Trophoblast cell (in vitro differentiated cells and primary cell): ENCODE data around the gene MFSD11.
A peak's percentile ranks its signal among the peaks of the same experiment; 100 is the strongest.
"Not testable (repeated sequence)": the region's sequence is repeated elsewhere in the genome, so short reads cannot be mapped to it uniquely, and the experiment has no call there.

Source experiments
- DNase-seq, 2 donors: peaks; one replicate each; pipeline ENCODE4 v3.0.0-alpha.2; 2016
- H2AFZ ChIP-seq: 2 replicates; pipeline ENCODE4 v1.6.1; 2013; ENCODE audit warnings: low read length, moderate library complexity, mild to moderate bottlenecking; ENCODE audit not compliant: insufficient read depth, poor library complexity
- H2AK5ac ChIP-seq: 2 replicates; pipeline ENCODE4 v1.6.1; 2013; ENCODE audit warnings: mild to moderate bottlenecking, low read length
- H2BK120ac ChIP-seq: 2 replicates; pipeline ENCODE4 v1.6.1; 2013; ENCODE audit warnings: low read length, mild to moderate bottlenecking, moderate library complexity; ENCODE audit not compliant: insufficient read depth, poor library complexity
- H2BK12ac ChIP-seq: 2 replicates; pipeline ENCODE4 v1.6.1; 2013; ENCODE audit warnings: mild to moderate bottlenecking, low read length, moderate library complexity
- H2BK5ac ChIP-seq: 2 replicates; pipeline ENCODE4 v1.6.1; 2013; ENCODE audit warnings: low read length, low read depth, moderate library complexity, mild to moderate bottlenecking; ENCODE audit not compliant: poor library complexity
- H3K14ac ChIP-seq: 2 replicates; pipeline ENCODE4 v1.6.1; 2013; ENCODE audit warnings: mild to moderate bottlenecking, low read length
- H3K18ac ChIP-seq: 2 replicates; pipeline ENCODE4 v1.6.1; 2013; ENCODE audit warnings: mild to moderate bottlenecking, low read length
- H3K23ac ChIP-seq: 2 replicates; pipeline ENCODE4 v1.6.1; 2013; ENCODE audit warnings: low read length
- H3K27ac ChIP-seq: 2 replicates; pipeline ENCODE4 v1.5.1; 2013; ENCODE audit warnings: low read depth, mild to moderate bottlenecking, inconsistent platforms, low read length, moderate library complexity
- H3K27me3 ChIP-seq: 2 replicates; pipeline ENCODE4 v1.6.1; 2013; ENCODE audit warnings: inconsistent platforms, mild to moderate bottlenecking, low read length, moderate library complexity; ENCODE audit not compliant: insufficient read depth
- H3K36me3 ChIP-seq, 2 experiments: 1 replicate in 1 of 2; 2 replicates in 1 of 2; pipeline ENCODE4 v1.6.1; 2013; ENCODE audit warnings: low read length in 2 of 2, mild to moderate bottlenecking in 2 of 2, moderate library complexity in 1 of 2; ENCODE audit not compliant: insufficient read depth in 2 of 2, control insufficient read depth in 1 of 2
- H3K4ac ChIP-seq: 2 replicates; pipeline ENCODE4 v1.6.1; 2013; ENCODE audit warnings: low read depth, mild to moderate bottlenecking, low read length, moderate library complexity
- H3K4me1 ChIP-seq, 2 experiments: 1 replicate in 1 of 2; 2 replicates in 1 of 2; pipeline ENCODE4 v1.6.1; 2013; ENCODE audit warnings: low read length in 2 of 2, mild to moderate bottlenecking in 2 of 2, moderate library complexity in 1 of 2; ENCODE audit not compliant: insufficient read depth in 2 of 2, control insufficient read depth in 1 of 2
- H3K4me2 ChIP-seq: 2 replicates; pipeline ENCODE4 v1.6.1; 2013; ENCODE audit warnings: inconsistent platforms, mild to moderate bottlenecking, low read length, moderate library complexity
- H3K4me3 ChIP-seq: 2 replicates; pipeline ENCODE4 v1.5.1; 2013; ENCODE audit warnings: mild to moderate bottlenecking, low read depth, low read length, inconsistent platforms
- H3K79me1 ChIP-seq: one replicate; pipeline ENCODE4 v1.6.1; 2013; ENCODE audit warnings: low read length
- H3K79me2 ChIP-seq: 2 replicates; pipeline ENCODE4 v1.6.1; 2013; ENCODE audit warnings: low read length, mild to moderate bottlenecking; ENCODE audit not compliant: control insufficient read depth, insufficient read depth, poor library complexity
- H3K9ac ChIP-seq: 2 replicates; pipeline ENCODE4 v1.6.1; 2013; ENCODE audit warnings: mild to moderate bottlenecking, low read length
- H3K9me3 ChIP-seq: 2 replicates; pipeline ENCODE4 v1.6.1; 2013; ENCODE audit warnings: low read depth, mild to moderate bottlenecking, control low read depth, inconsistent platforms, low read length; ENCODE audit not compliant: insufficient read depth
- H4K12ac ChIP-seq: 2 replicates; pipeline ENCODE4 v1.6.1; 2013; ENCODE audit warnings: low read depth, mild to moderate bottlenecking, low read length, moderate library complexity
- H4K8ac ChIP-seq: 2 replicates; pipeline ENCODE4 v1.6.1; 2013; ENCODE audit warnings: low read depth, mild to moderate bottlenecking, low read length, moderate library complexity
- H4K91ac ChIP-seq: one replicate; pipeline ENCODE4 v1.6.1; 2013; ENCODE audit warnings: low read depth, mild to moderate bottlenecking, low read length, moderate library complexity
- WGBS: extraction: QIAGEN DNeasy Blood & Tissue Kit; methylation state at CpG from one replicate; pipeline ENCODE4 v1.1.7; 2013; ENCODE audit warnings: missing lambda C conversion rate; ENCODE audit not compliant: insufficient read length, insufficient coverage; ENCODE audit errors: extremely low coverage; 5-methylcytosine and 5-hydroxymethylcytosine counted together

MFSD11 gene

DNA sequence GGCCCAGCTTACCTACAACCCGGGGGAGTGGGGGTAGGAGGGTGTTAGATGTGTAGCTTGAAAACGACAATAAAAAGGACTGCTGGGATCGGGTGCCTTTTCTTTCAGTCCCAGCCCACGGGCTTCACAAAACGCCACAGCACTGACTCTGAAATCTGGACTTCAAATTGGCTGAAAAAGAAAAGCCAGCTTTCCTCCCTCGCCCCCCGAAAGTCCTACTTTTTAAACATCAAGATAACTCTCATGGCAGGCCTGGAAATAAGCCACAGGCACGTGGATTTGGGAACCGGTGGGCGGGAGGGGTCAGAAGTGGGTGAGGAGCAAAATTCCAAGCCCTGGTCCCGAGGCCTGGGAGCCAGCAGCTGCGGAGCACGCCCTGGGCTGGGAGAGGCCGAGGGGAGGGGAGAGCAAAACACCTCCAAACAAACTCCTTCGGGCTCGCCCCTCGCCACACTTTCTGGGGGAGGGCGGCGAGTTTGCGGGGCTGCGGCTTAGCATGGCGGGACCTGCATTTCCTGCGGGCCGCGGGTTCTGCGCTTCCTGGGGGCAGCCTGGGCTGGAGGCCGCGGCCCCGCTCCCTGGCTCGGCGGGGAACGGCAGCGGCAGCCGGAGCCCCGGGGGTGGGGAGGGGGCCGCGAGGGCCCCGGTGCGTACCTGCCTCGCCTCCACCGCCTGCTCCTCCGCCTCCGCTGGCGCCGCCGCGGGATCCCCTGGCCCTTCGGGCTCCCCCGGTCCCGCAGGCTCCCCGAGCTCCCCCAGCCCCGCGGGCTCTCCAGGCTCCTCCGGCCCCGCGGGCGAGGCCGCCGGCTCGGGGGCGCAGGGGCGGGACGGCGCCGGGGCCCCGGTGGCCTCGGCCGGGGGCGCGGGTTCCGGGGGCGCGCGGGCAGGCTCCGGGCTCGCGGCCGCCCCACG, 27.7 kb upstream of the MFSD11 start:
- H3K27me3 ChIP-seq, H3K23ac ChIP-seq, DNase-seq, H3K79me2 ChIP-seq, H2AFZ ChIP-seq, H3K36me3 ChIP-seq, H3K9me3 ChIP-seq, H2AK5ac ChIP-seq: not testable (repeated sequence)
- peak overlapping the region; percentile 7 for H2BK5ac ChIP-seq
- peaks cover 18 to 26% of the 10 kb centered on the region in 2 experiments for H3K4me1 ChIP-seq
- H3K4me2 ChIP-seq: peak overlapping the region; percentile 63
- H4K8ac ChIP-seq: peak overlapping the region; percentile 70
- H3K79me1 ChIP-seq: peaks cover 10% of the 10 kb centered on the region
- peak overlapping the region; percentile 61 for H2BK120ac ChIP-seq
- H3K9ac ChIP-seq: peak overlapping the region; percentile 59
- H2BK12ac ChIP-seq: peak overlapping the region; percentile 63
- H3K4ac ChIP-seq: peak overlapping the region; percentile 24
- peak overlapping the region; percentile 77 for H3K4me3 ChIP-seq
- H3K14ac ChIP-seq: peak overlapping the region; percentile 10
- no CpG with 5 or more reads among the region's 79 CpGs for WGBS
- peak overlapping the region; percentile 46 for H4K12ac ChIP-seq
- H3K27ac ChIP-seq: peak overlapping the region; percentile 52
- peak overlapping the region; percentile 75 for H4K91ac ChIP-seq
- peak overlapping the region; percentile 78 for H3K18ac ChIP-seq

GRCh38 chr17:76710863-76711611, 26.9 kb upstream of the MFSD11 start, which contains the start of gene MXRA7:
Gene MXRA7 (minus strand): TSS chr17:76710965. CDS start chr17:76710946, 19 bp downstream.
- Histone ChIP-seq H3K79me1 (peaks cover 10% of the 10 kb centered on the region), H2AK5ac (no peak within 1 kb of the TSS), H3K14ac (peak within 1 kb of the TSS; percentile 10), H3K9ac (peak within 1 kb of the TSS; percentile 59), H2BK120ac (peak within 1 kb of the TSS; percentile 61), H3K9me3 (no peaks in the 10 kb centered on the region), H3K4me3 (peak within 1 kb of the TSS; percentile 77), H3K4ac (peak within 1 kb of the TSS; percentile 24), H3K4me1 (peaks cover 18 to 26% of the 10 kb centered on the region in 2 experiments), H4K91ac (peak within 1 kb of the TSS; percentile 75), H2AFZ (no peak within 1 kb of the TSS), H3K23ac (no peak within 1 kb of the TSS), H3K36me3 (peaks cover 8 to 12% of the 10 kb centered on the region in 2 experiments), H3K79me2 (peaks cover 6% of the 10 kb centered on the region), H3K18ac (peak within 1 kb of the TSS; percentile 78), H2BK12ac (peak within 1 kb of the TSS; percentile 63), H3K27ac (peak within 1 kb of the TSS; percentile 52), H4K12ac (peak within 1 kb of the TSS; percentile 46), H4K8ac (peak within 1 kb of the TSS; percentile 70), H2BK5ac (peak within 1 kb of the TSS; percentile 7), H3K4me2 (peak within 1 kb of the TSS; percentile 88), H3K27me3 (no peaks in the 10 kb centered on the region)
- peak in 1 of 2 donors; percentile 67 for DNase-seq
- WGBS: no CpG with 5 or more reads among the region's 56 CpGs

GRCh38 chr17:76712321-76712720, 25.6 kb upstream of the MFSD11 start:
- not testable (repeated sequence) for H3K18ac ChIP-seq, H3K79me2 ChIP-seq, H3K4ac ChIP-seq, H3K4me3 ChIP-seq, H4K12ac ChIP-seq, H3K27ac ChIP-seq, H4K8ac ChIP-seq, H2BK120ac ChIP-seq, DNase-seq, H3K23ac ChIP-seq, H3K9me3 ChIP-seq, H2AFZ ChIP-seq, H2BK5ac ChIP-seq, H3K27me3 ChIP-seq, H2AK5ac ChIP-seq, H4K91ac ChIP-seq, H3K14ac ChIP-seq, H3K4me2 ChIP-seq, H3K9ac ChIP-seq, H2BK12ac ChIP-seq
- Histone ChIP-seq H3K4me1 (peaks cover 18 to 26% of the 10 kb centered on the region in 2 experiments), H3K79me1 (peaks cover 10% of the 10 kb centered on the region), H3K36me3 (peaks cover 18 to 24% of the 10 kb centered on the region in 2 experiments)
- WGBS: no CpG with 5 or more reads among the region's 7 CpGs

- Histone ChIP-seq H2AK5ac (no peak overlapping the region), H4K12ac (no peak overlapping the region), H3K18ac (no peak overlapping the region), H3K14ac (no peak overlapping the region), H3K27ac (no peak overlapping the region), H4K8ac (no peak overlapping the region), H3K4me3 (no peak overlapping the region), H3K9ac (no peak overlapping the region), H3K4me2 (no peak overlapping the region), H2BK120ac (no peak overlapping the region), H4K91ac (no peak overlapping the region), H3K36me3 (peaks cover 26 to 32% of the 10 kb centered on the region in 2 experiments), H3K23ac (no peak overlapping the region), H3K79me1 (peaks cover 10% of the 10 kb centered on the region), H3K9me3 (no peaks in the 10 kb centered on the region), H3K27me3 (no peaks in the 10 kb centered on the region), H3K4me1 (peaks cover 16% of the 10 kb centered on the region in 2 experiments), H2AFZ (no peak overlapping the region), H2BK12ac (no peak overlapping the region), H2BK5ac (no peak overlapping the region), H3K4ac (no peak overlapping the region), H3K79me2 (peaks cover 6% of the 10 kb centered on the region)
- WGBS: no CpG with 5 or more reads among the region's 7 CpGs
- DNase-seq: no peak
These were observed 24.2 kb upstream of the MFSD11 start for GRCh38 chr17:76713765-76714164.
